ENCODE data around the gene MPZL2. TPM values are rescaled to one million over a fixed set of nuclear protein-coding genes. Genes with fewer than 3 reads are reported as not detected.
A peak's percentile ranks its signal among the peaks of the same experiment; 100 is the strongest.

Gene MPZL2
- total RNA-seq = 10 to 100 TPM; 13.8 to 16.8 TPM

DNA sequence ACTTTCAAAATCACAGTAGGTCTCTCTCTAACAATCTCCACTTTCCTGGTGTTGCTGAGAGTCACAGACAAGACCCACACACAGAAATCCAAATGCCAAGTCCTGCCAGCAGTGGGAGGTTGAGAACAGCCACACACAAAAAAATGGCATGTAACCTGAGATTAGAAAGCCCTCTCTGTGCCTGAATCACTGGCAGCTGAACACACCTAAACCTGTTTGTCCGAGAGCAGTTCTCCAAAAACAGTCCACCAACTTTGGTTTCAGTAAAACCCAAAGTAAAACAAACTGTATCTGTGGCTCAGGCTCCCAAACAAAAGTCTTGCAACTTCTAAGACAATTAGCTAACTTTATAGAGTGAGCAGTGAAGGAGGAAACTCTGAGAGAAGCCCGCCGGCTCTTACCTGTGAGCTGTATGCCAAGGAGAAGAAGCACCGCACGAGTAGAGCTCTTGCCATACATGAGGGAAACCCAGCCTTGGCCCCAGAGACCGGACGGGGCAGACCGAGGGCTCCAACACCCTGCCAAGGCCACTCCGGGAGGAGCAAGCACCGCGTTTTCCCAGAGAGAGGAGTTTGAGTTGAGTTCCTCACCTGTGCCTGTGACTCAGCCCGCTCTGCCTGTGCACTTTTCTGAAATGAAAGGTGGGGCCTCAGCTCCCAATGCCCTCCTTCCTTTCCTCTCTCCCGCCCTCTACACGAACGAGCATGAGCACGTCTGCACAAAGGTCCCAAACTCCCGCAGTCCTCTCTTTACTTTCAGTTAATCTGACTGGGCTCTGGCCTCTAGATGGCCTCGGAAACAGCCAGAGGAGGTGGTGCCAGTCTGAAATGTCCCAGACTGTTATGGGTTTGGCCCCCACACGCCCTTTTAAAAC, at the start of gene MPZL2:
TSS of gene MPZL2 (minus strand) at position 603 of the 874 bp plus-strand sequence. CDS start at position 459, 144 bp downstream.
- TF ChIP-seq, protein P1, sequence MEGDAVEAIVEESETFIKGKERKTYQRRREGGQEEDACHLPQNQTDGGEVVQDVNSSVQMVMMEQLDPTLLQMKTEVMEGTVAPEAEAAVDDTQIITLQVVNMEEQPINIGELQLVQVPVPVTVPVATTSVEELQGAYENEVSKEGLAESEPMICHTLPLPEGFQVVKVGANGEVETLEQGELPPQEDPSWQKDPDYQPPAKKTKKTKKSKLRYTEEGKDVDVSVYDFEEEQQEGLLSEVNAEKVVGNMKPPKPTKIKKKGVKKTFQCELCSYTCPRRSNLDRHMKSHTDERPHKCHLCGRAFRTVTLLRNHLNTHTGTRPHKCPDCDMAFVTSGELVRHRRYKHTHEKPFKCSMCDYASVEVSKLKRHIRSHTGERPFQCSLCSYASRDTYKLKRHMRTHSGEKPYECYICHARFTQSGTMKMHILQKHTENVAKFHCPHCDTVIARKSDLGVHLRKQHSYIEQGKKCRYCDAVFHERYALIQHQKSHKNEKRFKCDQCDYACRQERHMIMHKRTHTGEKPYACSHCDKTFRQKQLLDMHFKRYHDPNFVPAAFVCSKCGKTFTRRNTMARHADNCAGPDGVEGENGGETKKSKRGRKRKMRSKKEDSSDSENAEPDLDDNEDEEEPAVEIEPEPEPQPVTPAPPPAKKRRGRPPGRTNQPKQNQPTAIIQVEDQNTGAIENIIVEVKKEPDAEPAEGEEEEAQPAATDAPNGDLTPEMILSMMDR (IDR thresholded peaks at IDR 0.05) = no peak
- Histone ChIP-seq H3K27ac (peak within 1 kb of the TSS in 1 of 2 donors; percentile 8), H3K36me3 (no peaks in the 10 kb centered on the region), H3K27me3 (no peaks in the 10 kb centered on the region), H3K4me1 (peaks cover 0 to 6% of the 10 kb centered on the region in 2 donors), H3K4me3 (peak within 1 kb of the TSS in 1 of 2 donors; percentile 36), H3K9me3 (no peaks in the 10 kb centered on the region)
- DNase-seq (ENCODE audit: low spot score) = no peak

DNA sequence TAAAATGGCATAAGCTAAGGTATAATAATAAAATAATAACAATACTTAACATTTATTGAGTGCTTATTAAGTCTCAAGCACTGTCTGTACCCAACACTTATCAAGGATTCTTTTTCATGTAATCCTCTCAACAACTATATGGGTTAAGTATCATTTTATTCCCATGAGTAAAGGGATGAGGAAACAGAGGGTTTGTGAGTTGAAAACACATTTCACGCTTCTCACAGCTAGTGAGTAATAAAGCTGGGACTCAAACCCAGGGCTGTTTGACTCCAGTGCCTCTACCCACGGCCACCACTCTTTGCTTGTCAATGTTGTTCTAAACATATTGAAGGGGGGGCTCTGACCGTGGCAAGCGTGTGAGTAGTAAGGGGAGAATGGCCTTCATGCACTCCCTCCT, 49.1 kb upstream of the MPZL2 start:
- H3K27me3 ChIP-seq = no peaks in the 10 kb centered on the region

DNA sequence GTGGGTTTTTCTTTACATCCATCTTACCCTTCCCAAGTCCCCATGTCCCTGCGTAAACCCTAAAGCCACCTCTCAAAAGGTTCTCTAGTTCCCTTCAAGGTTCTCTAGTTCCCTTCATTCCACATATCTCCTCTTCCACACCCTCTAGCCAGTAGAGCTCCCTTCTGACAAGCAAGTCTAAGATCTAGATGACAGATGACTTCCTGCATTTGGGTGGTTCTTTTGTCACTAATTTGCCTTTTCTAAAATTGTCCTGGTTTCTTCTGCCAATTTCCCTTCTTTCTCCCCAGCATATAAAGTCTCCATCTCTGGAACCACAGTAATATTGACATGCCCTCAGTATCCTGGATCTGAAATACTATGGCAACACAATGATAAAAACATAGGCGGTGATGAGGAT, 48.2 kb upstream of the MPZL2 start:
- Histone ChIP-seq H3K9me3 (no peaks in the 10 kb centered on the region), H3K4me1 (peaks cover 0 to 9% of the 10 kb centered on the region in 2 donors), H3K36me3 (no peaks in the 10 kb centered on the region), H3K27ac (no peak overlapping the region), H3K27me3 (no peaks in the 10 kb centered on the region), H3K4me3 (no peak overlapping the region)
- no peak for DNase-seq (ENCODE audit: low spot score)
- TF ChIP-seq, protein P1 (IDR thresholded peaks at IDR 0.05) = no peak

More for the DNA sequence above, 49.1 kb upstream of the MPZL2 start:
- no peaks in the 10 kb centered on the region for H3K9me3 ChIP-seq
- no peak overlapping the region for H3K4me3 ChIP-seq
- H3K27ac ChIP-seq = no peak overlapping the region
- no peak for DNase-seq (ENCODE audit: low spot score)
- no peaks in the 10 kb centered on the region for H3K36me3 ChIP-seq
- TF ChIP-seq, protein P1 (IDR thresholded peaks at IDR 0.05) = no peak
- peaks cover 0 to 9% of the 10 kb centered on the region in 2 donors for H3K4me1 ChIP-seq

DNA sequence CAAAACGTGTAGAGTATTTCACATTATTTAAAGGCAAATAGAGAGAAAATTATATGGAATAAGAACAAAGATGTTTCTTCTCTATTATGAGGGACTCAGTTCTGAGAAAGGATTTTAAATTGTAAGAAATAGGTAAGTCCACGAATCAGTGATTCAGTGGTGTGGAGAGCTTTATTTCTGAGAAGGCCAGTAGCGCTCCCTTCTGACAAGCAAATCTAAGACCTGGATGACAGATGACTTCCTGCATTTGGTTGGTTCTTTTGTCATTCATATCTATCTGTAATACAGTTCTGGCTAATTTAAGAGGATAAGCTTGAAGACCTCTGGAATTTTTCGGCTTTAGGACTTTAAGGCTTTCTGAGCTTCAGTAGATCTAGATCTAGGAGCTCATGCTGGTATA, 47.4 kb upstream of the MPZL2 start:
- Histone ChIP-seq H3K27me3 (no peaks in the 10 kb centered on the region), H3K4me1 (peaks cover 0 to 3% of the 10 kb centered on the region in 2 donors)
- TF ChIP-seq, protein P1 (IDR thresholded peaks at IDR 0.05) = no peak

DNA sequence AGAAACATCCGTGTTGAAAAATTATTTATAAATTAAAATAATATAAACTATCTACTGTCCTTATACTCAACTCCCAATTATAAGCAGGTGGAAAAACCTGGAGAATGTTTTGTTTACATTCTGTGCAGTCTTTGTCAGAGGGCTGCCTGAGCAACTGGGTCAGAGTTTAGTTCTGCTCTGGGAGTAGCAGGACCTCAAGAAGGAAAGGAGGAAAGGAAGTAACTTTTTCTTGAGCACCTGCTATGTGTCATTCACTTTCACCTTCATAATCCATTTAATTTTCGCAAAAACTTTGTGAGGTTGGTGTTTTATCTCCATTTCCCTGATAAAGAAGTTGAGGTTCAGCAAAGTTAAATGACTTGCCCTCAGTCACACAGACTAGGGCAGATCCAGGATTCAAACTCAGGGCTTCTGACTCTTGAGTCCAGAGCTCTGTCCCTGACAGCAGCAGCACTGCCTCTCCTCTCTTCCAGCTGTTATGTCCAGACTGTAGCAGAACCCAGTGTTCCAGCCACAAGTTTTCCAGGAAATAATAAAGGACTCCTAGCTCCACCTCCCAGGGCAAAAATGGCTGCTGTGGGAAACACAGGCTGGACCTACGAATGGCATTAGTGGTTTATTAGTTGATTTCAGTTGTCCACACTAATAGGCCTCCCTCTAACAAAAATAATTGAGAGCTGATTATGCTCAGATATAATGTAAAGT, 46.8 kb upstream of the MPZL2 start:
- Histone ChIP-seq H3K27ac (no peak overlapping the region), H3K4me3 (no peak overlapping the region), H3K27me3 (no peaks in the 10 kb centered on the region), H3K36me3 (no peaks in the 10 kb centered on the region), H3K9me3 (no peaks in the 10 kb centered on the region), H3K4me1 (no peaks in the 10 kb centered on the region)
- no peak for DNase-seq (ENCODE audit: low spot score)
- TF ChIP-seq, protein P1 (IDR thresholded peaks at IDR 0.05) = no peak

More for the DNA sequence above, 47.4 kb upstream of the MPZL2 start:
- Histone ChIP-seq H3K36me3 (no peaks in the 10 kb centered on the region), H3K4me3 (no peak overlapping the region), H3K27ac (no peak overlapping the region), H3K9me3 (no peaks in the 10 kb centered on the region)
- DNase-seq (ENCODE audit: low spot score) = no peak

All from right atrium auricular region (tissue), 2 donors.